Measurements from ENCODE around the gene KLC3.

DNA sequence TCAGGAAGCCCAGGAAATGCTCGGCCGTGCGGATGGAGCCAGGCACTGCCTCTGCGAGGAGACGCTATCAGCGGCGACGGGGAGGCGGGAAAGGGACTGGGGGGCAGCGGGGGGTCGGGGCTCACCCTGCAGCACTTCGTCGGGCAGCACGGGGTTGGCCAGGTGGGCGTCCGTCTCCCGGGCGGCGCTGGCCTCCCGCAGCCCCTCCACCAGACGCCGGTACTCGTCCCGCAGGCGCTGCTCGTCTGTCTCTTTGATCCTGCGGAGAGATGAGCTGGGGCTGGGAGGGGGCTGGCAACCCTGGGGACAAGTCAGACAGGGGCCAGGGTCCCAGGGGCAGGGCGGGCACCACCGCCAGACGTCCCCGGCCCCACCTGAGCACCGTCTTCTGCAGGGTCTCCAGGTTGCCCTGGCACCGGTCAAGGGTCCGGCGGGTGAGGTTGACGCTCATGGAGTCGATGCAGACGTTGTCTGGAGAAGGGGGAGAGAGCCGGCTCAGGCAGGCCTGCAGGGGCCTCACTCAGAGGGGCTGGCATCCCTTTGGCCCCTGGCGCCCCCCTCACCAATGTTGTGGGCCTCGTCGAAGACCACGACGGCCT, 23.4 kb downstream of the KLC3 start:
- TF ChIP-seq, protein P1, sequence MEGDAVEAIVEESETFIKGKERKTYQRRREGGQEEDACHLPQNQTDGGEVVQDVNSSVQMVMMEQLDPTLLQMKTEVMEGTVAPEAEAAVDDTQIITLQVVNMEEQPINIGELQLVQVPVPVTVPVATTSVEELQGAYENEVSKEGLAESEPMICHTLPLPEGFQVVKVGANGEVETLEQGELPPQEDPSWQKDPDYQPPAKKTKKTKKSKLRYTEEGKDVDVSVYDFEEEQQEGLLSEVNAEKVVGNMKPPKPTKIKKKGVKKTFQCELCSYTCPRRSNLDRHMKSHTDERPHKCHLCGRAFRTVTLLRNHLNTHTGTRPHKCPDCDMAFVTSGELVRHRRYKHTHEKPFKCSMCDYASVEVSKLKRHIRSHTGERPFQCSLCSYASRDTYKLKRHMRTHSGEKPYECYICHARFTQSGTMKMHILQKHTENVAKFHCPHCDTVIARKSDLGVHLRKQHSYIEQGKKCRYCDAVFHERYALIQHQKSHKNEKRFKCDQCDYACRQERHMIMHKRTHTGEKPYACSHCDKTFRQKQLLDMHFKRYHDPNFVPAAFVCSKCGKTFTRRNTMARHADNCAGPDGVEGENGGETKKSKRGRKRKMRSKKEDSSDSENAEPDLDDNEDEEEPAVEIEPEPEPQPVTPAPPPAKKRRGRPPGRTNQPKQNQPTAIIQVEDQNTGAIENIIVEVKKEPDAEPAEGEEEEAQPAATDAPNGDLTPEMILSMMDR (IDR thresholded peaks at IDR 0.05 in 2 of 3, conservative IDR thresholded peaks at IDR 0.05 in 1 of 3; ENCODE audit: borderline replicate concordance in 1 of 3, insufficient read depth in 1 of 3, low read depth in 2 of 3, low read length in 2 of 3), result no peak
- TF ChIP-seq, protein P2, sequence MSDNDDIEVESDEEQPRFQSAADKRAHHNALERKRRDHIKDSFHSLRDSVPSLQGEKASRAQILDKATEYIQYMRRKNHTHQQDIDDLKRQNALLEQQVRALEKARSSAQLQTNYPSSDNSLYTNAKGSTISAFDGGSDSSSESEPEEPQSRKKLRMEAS (IDR thresholded peaks at IDR 0.05), result no peak
- TF ChIP-seq POLR2A (IDR thresholded peaks at IDR 0.05; ENCODE audit: borderline replicate concordance, extremely low read depth, insufficient read depth, insufficient read length) (no peak), ZFX (IDR thresholded peaks at IDR 0.05) (no peak), EZH2phosphoT487 (IDR thresholded peaks at IDR 0.05; ENCODE audit: borderline replicate concordance) (no peak), CBX3 (IDR thresholded peaks at IDR 0.05; ENCODE audit: low read depth) (no peak)

Data from HCT116 (cell line).